Effector CD4-positive, alpha-beta T cell (primary cell): ENCODE data around the gene LBX2. TPM values are rescaled to one million over a fixed set of nuclear protein-coding genes. Genes with fewer than 3 reads are reported as not detected.

Experiments used
- DNase-seq: peaks from one replicate; pipeline ENCODE4 v3.0.0-alpha.2; 2020
- total RNA-seq: gene quantifications from one replicate; lab custom pipeline; 2026; lab: John Stamatoyannopoulos, UW

LBX2 gene
- not detected for total RNA-seq

GRCh38 chr2:74499267-74499939, at the start of gene LBX2:
LBX2 (minus strand) TSS chr2:74499603; CDS start chr2:74499537, 66 bp downstream.
- DNase-seq, result no peak

GRCh38 chr2:74548285-74548899, 49.0 kb upstream of the LBX2 start:
- DNase-seq, result no peak

- DNase-seq, result no peak
Observed at GRCh38 chr2:74546004-74546403, 46.6 kb upstream of the LBX2 start.

GRCh38 chr2:74544634-74545033, 45.2 kb upstream of the LBX2 start:
- DNase-seq, result no peak

- DNase-seq, result no peak
Observed at GRCh38 chr2:74542978-74543377, 43.6 kb upstream of the LBX2 start.

GRCh38 chr2:74540291-74540690, 40.9 kb upstream of the LBX2 start:
- no peak for DNase-seq

GRCh38 chr2:74538881-74539339, 39.5 kb upstream of the LBX2 start:
- DNase-seq, result no peak

- DNase-seq, result no peak
Observed at GRCh38 chr2:74537140-74537539, 37.7 kb upstream of the LBX2 start.

GRCh38 chr2:74536166-74536950, 37.0 kb upstream of the LBX2 start:
- no peak for DNase-seq

GRCh38 chr2:74535440-74535965, 36.1 kb upstream of the LBX2 start:
- DNase-seq, result no peak

GRCh38 chr2:74534411-74534810, 35.0 kb upstream of the LBX2 start:
- DNase-seq, result no peak

GRCh38 chr2:74533464-74533863, 34.1 kb upstream of the LBX2 start:
- no peak for DNase-seq

- no peak for DNase-seq
Observed at GRCh38 chr2:74532222-74532621, 32.8 kb upstream of the LBX2 start.

- DNase-seq, result no peak
Observed at GRCh38 chr2:74531666-74532065, 32.3 kb upstream of the LBX2 start.

GRCh38 chr2:74530239-74531187, 31.1 kb upstream of the LBX2 start:
- peak; percentile 27 for DNase-seq

- peak; percentile 77 for DNase-seq
Observed at GRCh38 chr2:74529357-74530238, 30.2 kb upstream of the LBX2 start, which contains the start of the genes AUP1 and HTRA2. AUP1 (minus strand) TSS chr2:74529706; CDS start chr2:74529629, 77 bp downstream. HTRA2 (plus strand) TSS chr2:74529933; CDS start chr2:74530007, 74 bp downstream.

- DNase-seq, result no peak
Observed at GRCh38 chr2:74528600-74529356, 29.4 kb upstream of the LBX2 start.

GRCh38 chr2:74527741-74528140, 28.3 kb upstream of the LBX2 start:
- no peak for DNase-seq

- no peak for DNase-seq
Observed at GRCh38 chr2:74526649-74527230, 27.3 kb upstream of the LBX2 start.
